GM18909 (cell line): ENCODE results near the gene OR9A2.

ENCODE experiments used
- ATAC-seq: cut with Tn5 transposase; IDR thresholded peaks from one replicate; pipeline ENCODE4 v1.9.1; 2021; ENCODE audit warnings: mild to moderate bottlenecking; ENCODE audit not compliant: unreplicated experiment, poor library complexity

The OR9A2 gene

GRCh38 chr7:143027032-143027431, at the start of gene OR9A2:
TSS of gene OR9A2 (minus strand) at chr7:143027132. CDS start at chr7:143027132, 0 bp downstream.
- no peak for ATAC-seq

DNA sequence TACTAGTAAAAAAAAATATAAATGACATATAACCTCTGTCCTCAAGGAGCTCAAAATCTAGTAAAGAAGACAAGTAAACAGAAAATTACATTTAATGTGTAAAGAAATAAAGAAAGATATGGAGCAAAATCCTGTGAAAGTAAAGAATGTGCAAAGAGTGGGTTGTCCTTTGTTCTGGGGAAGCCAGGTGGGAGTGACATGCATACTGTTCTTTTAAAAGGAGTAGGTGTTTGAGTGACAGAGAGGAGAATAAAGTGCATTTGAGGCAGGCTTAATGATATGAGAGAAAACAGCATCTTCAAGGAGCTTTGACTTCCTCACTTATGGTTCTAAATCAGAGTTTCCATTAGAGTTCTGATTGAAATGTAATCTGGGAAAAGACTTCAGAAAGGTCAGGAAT, 47.2 kb upstream of the OR9A2 start:
- no peak for ATAC-seq

GRCh38 chr7:143073556-143073955, 46.6 kb upstream of the OR9A2 start:
- ATAC-seq: no peak

- no peak for ATAC-seq
Observed at GRCh38 chr7:143069912-143070500, 43.1 kb upstream of the OR9A2 start.

GRCh38 chr7:143068446-143068845, 41.5 kb upstream of the OR9A2 start:
- ATAC-seq: no peak

- ATAC-seq: no peak
Observed at GRCh38 chr7:143063741-143064140, 36.8 kb upstream of the OR9A2 start.

- no peak for ATAC-seq
Observed at GRCh38 chr7:143055754-143056153, 28.8 kb upstream of the OR9A2 start.

- no peak for ATAC-seq
Observed at GRCh38 chr7:143054621-143055020, 27.7 kb upstream of the OR9A2 start.

DNA sequence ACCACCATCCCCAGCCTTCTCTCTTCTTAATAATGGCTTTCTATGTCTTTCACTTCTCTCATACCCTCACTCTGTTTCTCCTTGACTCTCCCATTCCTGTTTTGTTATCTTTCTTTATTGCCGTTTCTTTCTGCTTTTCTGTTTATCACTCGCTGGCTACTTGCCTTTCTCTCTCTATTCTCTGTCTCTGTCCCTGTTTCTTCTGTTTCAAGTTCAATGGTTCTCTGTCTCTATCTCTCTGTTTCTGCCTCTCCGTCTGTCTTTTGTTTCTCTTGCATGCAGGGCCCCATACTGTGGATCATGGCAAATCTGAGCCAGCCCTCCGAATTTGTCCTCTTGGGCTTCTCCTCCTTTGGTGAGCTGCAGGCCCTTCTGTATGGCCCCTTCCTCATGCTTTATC, 25.1 kb upstream of the OR9A2 start, which contains the start of gene OR6V1:
OR6V1 (plus strand) TSS at position 301 of the 400 bp plus-strand sequence; CDS start at position 301, 0 bp downstream.
- ATAC-seq: no peak

- ATAC-seq: no peak
Observed at GRCh38 chr7:143050931-143051330, 24.0 kb upstream of the OR9A2 start.

DNA sequence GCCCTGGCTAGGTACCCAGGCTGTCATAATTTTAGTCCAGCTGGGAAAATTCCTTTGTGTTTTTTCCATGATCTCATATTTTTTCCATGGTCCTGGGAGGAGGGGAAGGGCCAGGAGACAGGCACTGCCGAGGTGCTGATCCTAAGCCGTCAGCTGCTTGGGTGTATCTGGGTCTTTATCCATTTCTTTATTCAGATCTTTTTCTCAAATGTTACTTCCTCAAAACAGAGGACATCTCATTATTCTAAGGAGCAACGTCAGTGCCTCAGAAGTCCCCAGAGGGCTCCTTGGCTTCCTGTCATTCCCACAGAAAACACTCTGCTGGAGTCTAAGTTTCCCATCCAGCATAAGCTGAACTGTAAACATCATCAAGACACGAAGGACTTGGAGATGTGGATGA, 22.4 kb upstream of the OR9A2 start:
- ATAC-seq: no peak

DNA sequence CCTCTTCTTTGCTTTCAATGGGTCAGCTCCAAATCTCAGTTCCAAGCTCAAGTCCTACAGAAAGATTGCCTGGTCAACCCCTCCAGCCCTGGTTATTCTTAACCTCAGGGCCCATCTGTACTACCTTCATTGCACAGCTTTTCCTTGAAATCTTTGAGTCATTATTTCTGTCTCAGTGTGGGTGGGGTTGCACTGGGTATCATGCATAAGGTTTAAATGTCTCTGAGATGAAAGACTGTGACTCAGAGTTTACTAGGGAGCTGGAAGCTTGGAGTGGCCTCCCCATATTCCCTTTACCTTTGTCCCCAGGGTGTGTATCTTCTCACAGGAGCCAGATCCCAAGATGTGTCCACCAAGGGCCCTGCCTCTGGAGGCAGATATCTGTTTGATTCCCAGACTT, 21.9 kb upstream of the OR9A2 start:
- no peak for ATAC-seq

GRCh38 chr7:143047326-143047725, 20.4 kb upstream of the OR9A2 start:
- no peak for ATAC-seq

GRCh38 chr7:143046426-143046851, 19.5 kb upstream of the OR9A2 start:
- ATAC-seq: no peak

DNA sequence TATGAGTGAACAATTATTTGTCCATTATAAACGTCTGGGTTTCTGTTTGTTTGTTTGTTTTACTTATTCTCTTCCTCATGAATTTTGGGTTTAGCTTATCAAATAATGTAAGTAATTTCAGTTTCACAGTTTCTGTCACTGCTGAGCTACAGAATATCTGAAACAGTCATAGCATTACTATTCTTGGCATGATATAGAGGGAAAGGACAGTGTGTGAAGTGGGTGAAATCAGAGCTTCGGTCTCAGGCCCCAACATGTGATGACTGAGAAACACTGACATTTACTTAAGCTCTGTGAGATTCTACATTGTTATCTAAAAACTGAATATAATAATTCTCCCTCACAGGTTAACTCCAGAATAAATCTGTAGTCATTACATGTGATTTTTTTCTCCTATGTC, 16.5 kb upstream of the OR9A2 start:
- ATAC-seq: no peak

DNA sequence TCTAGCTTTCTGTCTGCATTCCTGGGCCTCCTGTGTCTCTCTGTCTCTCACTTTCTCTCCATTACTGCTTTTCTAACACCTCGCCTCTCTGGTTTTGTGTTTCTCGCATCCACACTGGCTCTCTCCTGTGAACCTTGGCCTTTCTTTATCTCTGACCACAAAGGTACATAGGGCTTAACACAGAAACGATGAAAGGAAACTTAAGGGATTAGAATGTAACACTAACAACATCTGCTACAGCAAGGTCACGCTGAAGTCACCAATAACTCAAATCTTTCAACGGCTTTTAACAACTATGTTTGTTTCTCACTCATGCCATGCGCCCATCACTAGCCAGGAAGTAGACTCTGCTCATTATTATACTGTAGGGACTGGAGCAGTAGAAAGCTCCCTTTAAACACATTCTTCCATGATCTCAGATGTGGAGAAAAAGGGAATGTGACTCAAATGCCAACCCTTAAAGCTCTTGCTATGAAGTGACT, 15.9 kb upstream of the OR9A2 start:
- no peak for ATAC-seq

GRCh38 chr7:143042159-143042789, 15.3 kb upstream of the OR9A2 start:
- ATAC-seq: no peak

GRCh38 chr7:143041346-143041745, 14.4 kb upstream of the OR9A2 start:
- no peak for ATAC-seq

GRCh38 chr7:143040209-143040715, 13.3 kb upstream of the OR9A2 start:
- ATAC-seq: no peak

DNA sequence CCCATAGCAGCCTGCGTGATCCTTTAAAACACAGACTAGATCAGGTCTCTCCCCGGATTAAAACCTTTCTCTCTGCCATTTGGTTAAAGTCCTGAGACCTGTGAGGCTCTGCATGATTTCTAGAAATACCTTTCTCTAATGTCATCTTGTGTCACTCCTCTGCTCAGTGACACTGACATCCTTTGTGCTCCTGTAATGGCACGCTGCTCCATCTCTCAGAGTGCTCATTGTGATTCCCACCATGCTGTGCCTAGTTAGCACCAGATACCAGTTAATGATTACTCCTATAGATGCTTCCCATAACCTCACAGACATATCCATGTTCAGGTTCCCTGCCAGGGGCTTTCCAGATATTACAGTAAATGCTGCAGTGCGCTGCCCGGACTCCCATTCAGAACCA, 11.7 kb upstream of the OR9A2 start:
- ATAC-seq: no peak

DNA sequence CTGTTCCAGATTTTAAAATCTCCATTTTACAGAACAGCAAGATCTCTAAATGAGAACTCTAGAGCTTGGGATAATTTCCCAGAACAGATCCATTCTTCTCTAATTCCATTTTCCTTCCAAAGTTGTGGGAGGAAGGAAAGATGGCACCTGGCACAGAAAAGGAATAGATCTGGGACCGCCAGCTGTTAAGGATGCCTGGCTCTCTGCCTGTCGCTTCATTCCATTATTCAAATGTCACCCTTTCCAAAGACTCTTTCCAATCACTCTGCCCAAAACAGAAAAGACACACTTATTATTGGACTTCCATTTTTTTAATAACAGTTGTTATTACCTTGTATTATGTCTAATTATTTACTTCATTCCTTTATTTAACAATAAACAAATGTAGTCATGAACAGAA, 751 bp upstream of the OR9A2 start:
- no peak for ATAC-seq

DNA sequence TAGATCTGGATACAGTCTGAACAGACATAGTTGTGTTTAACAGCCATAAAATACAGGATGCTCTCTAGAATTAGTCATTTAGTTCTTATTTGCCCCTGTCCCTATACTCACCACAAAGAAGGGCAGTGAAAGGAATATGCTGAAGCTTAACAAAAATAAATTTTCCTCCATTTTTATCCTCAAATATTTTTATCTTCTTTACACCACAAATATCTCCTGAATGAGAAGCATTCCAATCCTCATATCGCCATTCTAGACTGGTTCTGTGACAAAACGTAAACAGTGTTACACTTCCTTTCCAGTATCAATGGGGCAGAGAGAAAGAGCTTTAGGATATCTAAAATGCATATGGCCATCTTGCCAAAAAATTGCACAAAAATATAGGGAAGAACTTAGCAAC, 1.6 kb downstream of the OR9A2 start:
- ATAC-seq: no peak
